OCI-LY1 (cell line): ENCODE measurements around the gene TP73.

Experiments
- CTCF ChIP-seq: fragments of 200-600 bp; sonication (generic), shearing (Covaris generic); IDR thresholded peaks from 2 replicates; pipeline ENCODE4 v1.5.1; 2017; ENCODE audit warnings: mild to moderate bottlenecking, antibody characterized with exemption, low read length, moderate library complexity, mixed read lengths
- EZH2 ChIP-seq: fragments of 200-600 bp; sonication (generic), shearing (Covaris generic); IDR thresholded peaks from 2 replicates; pipeline ENCODE4 v1.8.0; 2017; ENCODE audit warnings: borderline replicate concordance, mixed run types, mild to moderate bottlenecking, antibody characterized with exemption, low read length, moderate library complexity, mixed read lengths

GRCh38 chr1:3632298-3632697 lies 20.0 kb upstream of the TP73 start:
- TF ChIP-seq CTCF: no peak
- no peak for TF ChIP-seq EZH2
